PC-3 (cell line): ENCODE measurements around the gene OR6B1.

Source experiments
- CTCF ChIP-seq: fragments of 300-600 bp; sonication (generic); conservative IDR thresholded peaks from 2 replicates; pipeline ENCODE4 v1.5.1; 2017; ENCODE audit warnings: antibody characterized with exemption, low read depth, mild to moderate bottlenecking, low read length
- EZH2phosphoT487 ChIP-seq: fragments of 300-600 bp; sonication (generic); IDR thresholded peaks from 2 replicates; pipeline ENCODE4 v1.6.1; 2018; ENCODE audit warnings: mild to moderate bottlenecking, antibody characterized with exemption, low read length, borderline replicate concordance

GRCh38 chr7:144001543-144001942 lies 1.4 kb downstream of the OR6B1 start:
- TF ChIP-seq EZH2phosphoT487 (no peak), CTCF (no peak)
